ENCODE data around the gene MIB1.

DNA sequence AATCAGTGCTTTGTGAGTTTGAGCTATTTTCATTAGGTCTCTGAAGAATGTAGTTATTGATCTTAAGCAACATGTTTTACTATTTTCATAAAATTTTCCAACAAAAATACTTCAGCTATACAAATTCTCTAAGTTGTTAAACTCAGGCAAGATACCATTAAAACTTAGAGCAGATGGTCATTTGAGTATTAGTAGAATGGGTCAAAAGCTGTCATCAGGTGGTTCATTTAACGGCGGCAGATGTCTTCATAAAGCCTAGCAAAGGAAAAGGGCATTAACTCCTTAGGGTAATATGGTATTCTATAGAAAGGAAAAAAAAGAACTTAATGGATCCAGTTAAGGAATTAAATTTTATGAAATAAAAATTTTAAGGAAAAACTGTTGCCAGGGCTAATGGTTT is 19.2 kb downstream of the MIB1 start:
- no peak for TF ChIP-seq POLR2A (IDR thresholded peaks at IDR 0.05)
- TF ChIP-seq, protein P1, sequence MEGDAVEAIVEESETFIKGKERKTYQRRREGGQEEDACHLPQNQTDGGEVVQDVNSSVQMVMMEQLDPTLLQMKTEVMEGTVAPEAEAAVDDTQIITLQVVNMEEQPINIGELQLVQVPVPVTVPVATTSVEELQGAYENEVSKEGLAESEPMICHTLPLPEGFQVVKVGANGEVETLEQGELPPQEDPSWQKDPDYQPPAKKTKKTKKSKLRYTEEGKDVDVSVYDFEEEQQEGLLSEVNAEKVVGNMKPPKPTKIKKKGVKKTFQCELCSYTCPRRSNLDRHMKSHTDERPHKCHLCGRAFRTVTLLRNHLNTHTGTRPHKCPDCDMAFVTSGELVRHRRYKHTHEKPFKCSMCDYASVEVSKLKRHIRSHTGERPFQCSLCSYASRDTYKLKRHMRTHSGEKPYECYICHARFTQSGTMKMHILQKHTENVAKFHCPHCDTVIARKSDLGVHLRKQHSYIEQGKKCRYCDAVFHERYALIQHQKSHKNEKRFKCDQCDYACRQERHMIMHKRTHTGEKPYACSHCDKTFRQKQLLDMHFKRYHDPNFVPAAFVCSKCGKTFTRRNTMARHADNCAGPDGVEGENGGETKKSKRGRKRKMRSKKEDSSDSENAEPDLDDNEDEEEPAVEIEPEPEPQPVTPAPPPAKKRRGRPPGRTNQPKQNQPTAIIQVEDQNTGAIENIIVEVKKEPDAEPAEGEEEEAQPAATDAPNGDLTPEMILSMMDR (IDR thresholded peaks at IDR 0.05), result no peak
